ENCODE results near the gene GALNT9.

Gene GALNT9

DNA sequence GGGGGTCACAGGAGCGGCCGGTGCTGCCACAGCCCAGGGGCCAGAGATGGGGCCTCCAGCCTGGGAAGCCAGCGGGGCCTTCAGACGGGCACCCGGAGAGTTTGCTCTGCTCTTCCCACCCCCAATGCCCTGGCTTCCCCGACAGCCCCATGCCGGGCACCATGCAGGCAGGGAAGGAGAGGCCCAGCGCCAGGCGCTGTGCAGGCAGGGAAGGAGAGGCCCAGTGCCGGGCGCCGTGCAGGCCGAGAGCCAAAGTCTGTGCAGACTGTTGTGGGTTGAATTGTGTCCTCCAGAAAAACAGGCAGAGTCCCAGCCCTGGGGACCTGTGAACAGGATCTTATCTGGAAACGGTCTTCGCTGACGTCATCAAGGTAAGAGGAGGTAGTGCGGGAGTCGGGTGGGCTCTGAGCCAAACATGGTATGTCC, 34.3 kb downstream of the GALNT9 start:
- Histone ChIP-seq H4K20me1 (ENCODE audit: insufficient read depth, low read length) (no peaks in the 10 kb centered on the region), H3K36me3 (replicated peaks; ENCODE audit: low read depth, low read length) (no peaks in the 10 kb centered on the region), H3K27ac (ENCODE audit: low read length) (no peak overlapping the region), H3K4me2 (ENCODE audit: low read length) (no peak overlapping the region), H2AFZ (ENCODE audit: low read depth, low read length) (no peak overlapping the region), H3K79me2 (ENCODE audit: low read length) (no peaks in the 10 kb centered on the region), H3K9me3 (ENCODE audit: insufficient read depth, low read length) (no peaks in the 10 kb centered on the region), H3K9ac (ENCODE audit: low read length) (no peak overlapping the region), H3K27me3 (ENCODE audit: low read depth, low read length) (no peaks in the 10 kb centered on the region), H3K4me3 (ENCODE audit: low read length) (no peak overlapping the region), H3K4me1 (ENCODE audit: low read length) (no peaks in the 10 kb centered on the region)
- no peak for TF ChIP-seq EZH2phosphoT487 (IDR thresholded peaks at IDR 0.05; ENCODE audit: low read depth)
- no peak for TF ChIP-seq CTCF (IDR thresholded peaks at IDR 0.05; ENCODE audit: low read depth, low read length)

DNA sequence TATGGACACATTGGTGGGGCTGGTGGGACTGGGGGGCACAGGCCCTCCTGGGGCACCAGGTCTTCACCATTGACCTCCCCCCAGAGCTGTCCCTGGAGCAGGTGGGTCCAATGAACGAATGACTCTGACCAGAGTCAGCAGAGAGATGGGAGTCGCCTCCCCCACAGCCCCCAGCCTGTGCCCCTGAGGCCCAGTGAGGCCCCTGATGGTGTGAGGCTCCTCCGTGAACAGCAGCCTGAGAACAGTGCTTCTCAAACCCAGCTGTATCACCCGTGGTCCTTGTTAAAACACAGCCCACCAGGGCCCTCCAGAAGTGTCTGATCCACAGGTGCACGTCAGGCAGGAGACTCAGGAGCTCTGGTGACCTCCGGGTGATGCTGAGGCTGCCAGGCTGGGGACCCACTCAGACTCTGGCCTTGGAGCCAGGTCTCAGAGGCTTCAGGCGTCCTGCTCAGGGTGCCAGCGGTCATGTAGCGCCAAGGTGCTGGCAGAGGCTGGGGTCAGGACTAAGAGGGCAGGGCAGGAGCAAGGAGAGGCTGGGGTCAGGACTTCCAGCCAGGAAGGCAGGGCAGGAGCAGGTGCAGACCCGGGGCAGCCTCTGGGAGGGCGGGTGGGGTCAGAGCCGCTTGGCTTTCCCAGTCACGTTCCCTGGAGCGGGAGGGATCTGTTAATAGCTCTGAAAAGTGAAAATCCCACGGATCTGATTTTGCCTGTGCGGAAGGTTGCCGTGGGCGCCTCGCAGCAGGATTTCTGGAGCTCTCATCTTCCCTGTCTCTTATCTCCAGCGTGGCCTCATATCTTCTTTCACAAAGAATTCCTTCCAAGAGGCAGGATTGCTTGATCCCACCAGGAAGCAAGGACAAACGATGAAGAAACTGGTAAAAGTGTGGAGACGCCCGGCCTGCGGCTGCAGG, 35.0 kb downstream of the GALNT9 start:
- no peaks in the 10 kb centered on the region for H3K9me3 ChIP-seq (ENCODE audit: insufficient read depth, low read length)
- H4K20me1 ChIP-seq (ENCODE audit: insufficient read depth, low read length) = no peaks in the 10 kb centered on the region
- no peak overlapping the region for H2AFZ ChIP-seq (ENCODE audit: low read depth, low read length)
- no peak overlapping the region for H3K4me3 ChIP-seq (ENCODE audit: low read length)
- no peak overlapping the region for H3K4me2 ChIP-seq (ENCODE audit: low read length)
- H3K9ac ChIP-seq (ENCODE audit: low read length) = no peak overlapping the region
- no peaks in the 10 kb centered on the region for H3K27me3 ChIP-seq (ENCODE audit: low read depth, low read length)
- no peaks in the 10 kb centered on the region for H3K36me3 ChIP-seq (replicated peaks; ENCODE audit: low read depth, low read length)
- TF ChIP-seq CTCF (IDR thresholded peaks at IDR 0.05; ENCODE audit: low read depth, low read length) = no peak
- no peak for TF ChIP-seq EZH2phosphoT487 (IDR thresholded peaks at IDR 0.05; ENCODE audit: low read depth)
- no peak overlapping the region for H3K27ac ChIP-seq (ENCODE audit: low read length)
- no peaks in the 10 kb centered on the region for H3K4me1 ChIP-seq (ENCODE audit: low read length)
- H3K79me2 ChIP-seq (ENCODE audit: low read length) = no peaks in the 10 kb centered on the region

- Histone ChIP-seq H3K4me1 (ENCODE audit: low read length) (no peaks in the 10 kb centered on the region), H3K36me3 (replicated peaks; ENCODE audit: low read depth, low read length) (no peaks in the 10 kb centered on the region), H2AFZ (ENCODE audit: low read depth, low read length) (no peak overlapping the region), H3K9me3 (ENCODE audit: insufficient read depth, low read length) (no peaks in the 10 kb centered on the region), H3K79me2 (ENCODE audit: low read length) (no peaks in the 10 kb centered on the region), H3K4me3 (ENCODE audit: low read length) (no peak overlapping the region), H4K20me1 (ENCODE audit: insufficient read depth, low read length) (no peaks in the 10 kb centered on the region), H3K27me3 (ENCODE audit: low read depth, low read length) (no peaks in the 10 kb centered on the region), H3K9ac (ENCODE audit: low read length) (no peak overlapping the region), H3K4me2 (ENCODE audit: low read length) (no peak overlapping the region), H3K27ac (ENCODE audit: low read length) (no peak overlapping the region)
- no peak for TF ChIP-seq EZH2phosphoT487 (IDR thresholded peaks at IDR 0.05; ENCODE audit: low read depth)
These were observed 36.8 kb downstream of the GALNT9 start for GRCh38 chr12:132292328-132293319.

- Histone ChIP-seq H3K27me3 (ENCODE audit: low read depth, low read length) (no peaks in the 10 kb centered on the region), H3K27ac (ENCODE audit: low read length) (no peak overlapping the region), H3K4me1 (ENCODE audit: low read length) (no peaks in the 10 kb centered on the region), H4K20me1 (ENCODE audit: insufficient read depth, low read length) (no peaks in the 10 kb centered on the region), H3K4me3 (ENCODE audit: low read length) (no peak overlapping the region), H3K36me3 (replicated peaks; ENCODE audit: low read depth, low read length) (no peaks in the 10 kb centered on the region), H3K4me2 (ENCODE audit: low read length) (no peak overlapping the region), H3K9ac (ENCODE audit: low read length) (no peak overlapping the region), H3K9me3 (ENCODE audit: insufficient read depth, low read length) (no peaks in the 10 kb centered on the region), H3K79me2 (ENCODE audit: low read length) (no peaks in the 10 kb centered on the region), H2AFZ (ENCODE audit: low read depth, low read length) (no peak overlapping the region)
- TF ChIP-seq CTCF (IDR thresholded peaks at IDR 0.05; ENCODE audit: low read depth, low read length) (no peak), EZH2phosphoT487 (IDR thresholded peaks at IDR 0.05; ENCODE audit: low read depth) (no peak)
These were observed 37.8 kb downstream of the GALNT9 start for GRCh38 chr12:132291402-132292175.

Data from OCI-LY3 (cell line).